OCI-LY7 (cell line): ENCODE data around the gene NPIPB8. TPM values are rescaled to one million over a fixed set of nuclear protein-coding genes. Genes with fewer than 3 reads are reported as not detected.
"Not testable (repeated sequence)": the region's sequence is repeated elsewhere in the genome, so short reads cannot be mapped to it uniquely, and the experiment has no call there.

Experiments used
- BruUV-seq: library from RNA; stranded (reverse); fragments of 400-500 nt; replicated peaks from 2 replicates; lab custom pipeline; 2021; lab: Mats Ljungman, UMichigan
- CTCF ChIA-PET: fragments of 300-600 bp; sonication (Branson Sonifier 250); formaldehyde crosslinking; loops from one replicate; lab custom pipeline; 2022; ENCODE audit warnings: antibody characterized with exemption; ENCODE audit not compliant: unreplicated experiment; lab: Charles Lee
- POLR2A ChIA-PET: fragments of 300-600 bp; sonication (Branson Sonifier 250); formaldehyde crosslinking; loops from one replicate; lab custom pipeline; 2022; ENCODE audit warnings: antibody characterized with exemption; lab: Charles Lee
- DNase-seq: peaks from one replicate; pipeline ENCODE4 v3.0.0-alpha.2; 2015; ENCODE audit warnings: low spot score
- H2AFZ ChIP-seq: fragments of 200-600 bp; sonication (generic), shearing (Covaris generic); 2 replicates; pipeline ENCODE4 v1.6.1; 2014; ENCODE audit warnings: mild to moderate bottlenecking, antibody characterized with exemption, low read length, moderate library complexity
- H3K27ac ChIP-seq: fragments of 200-600 bp; sonication (generic); 2 replicates; pipeline ENCODE4 v1.5.1; 2014; ENCODE audit warnings: mixed run types, low read depth, mild to moderate bottlenecking, moderate library complexity, low read length, inconsistent platforms; ENCODE audit not compliant: poor library complexity, severe bottlenecking
- H3K36me3 ChIP-seq: fragments of 200-600 bp; sonication (generic); 2 replicates; pipeline ENCODE4 v1.6.1; 2014; ENCODE audit warnings: mild to moderate bottlenecking, antibody characterized with exemption, low read length, moderate library complexity, mixed read lengths; ENCODE audit not compliant: insufficient read depth
- H3K4me1 ChIP-seq: fragments of 200-600 bp; sonication (generic); 2 replicates; pipeline ENCODE4 v1.5.1; 2014; ENCODE audit warnings: mild to moderate bottlenecking, low read length; ENCODE audit not compliant: insufficient read depth, poor library complexity, severe bottlenecking
- H3K4me2 ChIP-seq: fragments of 200-600 bp; sonication (generic); 2 replicates; pipeline ENCODE4 v1.6.1; 2014; ENCODE audit warnings: mild to moderate bottlenecking, low read length
- H3K4me3 ChIP-seq: fragments of 200-600 bp; sonication (generic); 2 replicates; pipeline ENCODE4 v1.5.1; 2014; ENCODE audit warnings: mild to moderate bottlenecking, low read depth, low read length; ENCODE audit not compliant: poor library complexity, severe bottlenecking
- H3K79me2 ChIP-seq: fragments of 200-600 bp; sonication (generic); 2 replicates; pipeline ENCODE4 v1.6.1; 2016; ENCODE audit warnings: low read depth, mild to moderate bottlenecking, low read length, moderate library complexity, mixed read lengths; ENCODE audit not compliant: insufficient read depth
- H3K9me2 ChIP-seq: fragments of 200-600 bp; sonication (generic); 2 replicates; pipeline ENCODE4 v1.6.1; 2016; ENCODE audit warnings: mild to moderate bottlenecking, low read length, mixed read lengths; ENCODE audit not compliant: insufficient read depth
- H3K9me3 ChIP-seq: fragments of 200-600 bp; sonication (generic); 2 replicates; pipeline ENCODE4 v1.6.1; 2014; ENCODE audit warnings: mild to moderate bottlenecking, mixed run types, low read length, mixed read lengths
- H4K20me1 ChIP-seq: fragments of 200-600 bp; sonication (generic); 2 replicates; pipeline ENCODE4 v1.6.1; 2014; ENCODE audit warnings: mild to moderate bottlenecking, antibody characterized with exemption, low read length, moderate library complexity, mixed read lengths; ENCODE audit not compliant: insufficient read depth
- CTCF ChIP-seq: fragments of 200-600 bp; sonication (generic); conservative IDR thresholded peaks from 2 replicates; pipeline ENCODE4 v1.5.1; 2014; ENCODE audit warnings: mild to moderate bottlenecking, antibody characterized with exemption, low read length, moderate library complexity, mixed read lengths
- EZH2phosphoT487 ChIP-seq: fragments of 200-600 bp; sonication (generic); IDR thresholded peaks from 2 replicates; pipeline ENCODE4 v1.6.1; 2018; ENCODE audit warnings: low read depth, borderline replicate concordance, mild to moderate bottlenecking, mixed run types, antibody characterized with exemption, low read length, moderate library complexity, mixed read lengths
- intact Hi-C: fragments of 100-400 bp; cut with micrococcal nuclease; formaldehyde crosslinking; loops from one replicate; pipeline ENCODE4 v1.10.0; 2022; ENCODE audit not compliant: unreplicated experiment
- total RNA-seq, 2 experiments: library from RNA; depleted of rRNA in 1 of 2; stranded (reverse); fragments of >200 nt in 1 of 2; shearing (Covaris generic) in 1 of 2; gene quantifications; 2 replicates each; pipeline ENCODE4 v1.2.3, GENCODE V29; 2014 to 2022

Gene NPIPB8
- total RNA-seq, 2 experiments from 2014 or later, result 0.50 to 1.6 TPM

DNA sequence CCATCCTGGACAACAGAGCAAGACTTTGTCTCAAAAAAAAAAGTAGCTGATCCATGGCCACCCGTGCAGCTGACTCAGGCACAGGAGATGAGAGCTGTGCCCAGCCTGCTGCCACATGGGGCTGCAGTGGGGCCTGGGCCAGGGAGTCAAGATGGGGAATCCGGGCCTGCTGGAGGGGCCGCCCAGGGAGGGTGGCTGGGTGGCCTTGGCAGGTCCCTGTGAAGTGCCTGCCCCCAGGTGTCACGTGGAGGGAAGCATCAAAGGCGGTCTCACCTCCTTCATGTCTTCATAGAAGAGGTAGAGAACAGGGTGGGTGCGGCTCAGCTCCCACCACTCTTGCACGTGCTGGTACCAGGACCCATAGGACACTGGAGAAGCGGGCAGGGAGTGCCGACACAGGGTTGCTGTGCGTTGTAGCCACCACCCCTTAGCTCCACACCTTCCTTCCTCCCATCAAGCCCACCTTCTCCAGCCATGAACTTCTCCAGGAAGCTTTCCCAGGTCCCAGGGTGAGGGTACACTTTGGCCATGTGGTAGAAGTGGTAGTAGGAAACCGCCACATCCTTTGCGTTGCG is 44.8 kb upstream of the NPIPB8 start:
- Histone ChIP-seq H3K4me2 (no peak overlapping the region), H3K36me3 (peaks cover 35% of the 10 kb centered on the region), H3K27ac (no peak overlapping the region), H3K9me3 (no peaks in the 10 kb centered on the region), H2AFZ (no peak overlapping the region), H3K9me2 (no peaks in the 10 kb centered on the region), H3K79me2 (no peaks in the 10 kb centered on the region), H3K4me1 (peaks cover 15% of the 10 kb centered on the region), H4K20me1 (no peaks in the 10 kb centered on the region), H3K4me3 (no peak overlapping the region)
- no peak for DNase-seq
- ChIA-PET POLR2A (no interaction called here), CTCF (no interaction called here)
- BruUV-seq, result no TSS peak
- intact Hi-C loops, result no loop called here
- TF ChIP-seq CTCF (no peak), EZH2phosphoT487 (no peak)

DNA sequence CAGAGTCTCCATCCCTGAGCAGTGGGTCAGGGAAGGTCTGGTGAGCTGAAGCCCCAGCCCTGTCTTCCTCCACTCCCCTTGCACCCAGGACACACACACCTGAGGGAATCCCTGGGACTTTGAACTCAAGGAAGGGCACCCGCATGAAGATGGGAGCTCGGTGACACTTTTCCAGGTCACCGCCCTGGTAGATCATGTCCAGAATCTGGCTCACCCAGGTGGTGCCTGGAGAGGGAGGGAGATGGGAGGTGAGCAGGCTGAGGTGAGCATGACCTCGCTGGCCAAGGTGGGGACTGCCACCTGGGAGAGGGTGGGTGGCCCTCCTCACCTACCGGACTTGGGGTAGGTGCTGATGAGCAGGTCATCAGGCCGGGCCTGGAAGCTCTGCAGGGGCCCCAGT is 42.4 kb upstream of the NPIPB8 start:
- Histone ChIP-seq H3K4me1 (peaks cover 17% of the 10 kb centered on the region), H3K36me3 (peaks cover 15% of the 10 kb centered on the region)
- CTCF ChIA-PET, H3K4me3 ChIP-seq, H3K9me2 ChIP-seq, intact Hi-C loops, DNase-seq, H4K20me1 ChIP-seq, H3K4me2 ChIP-seq, H3K27ac ChIP-seq, H2AFZ ChIP-seq, BruUV-seq, H3K9me3 ChIP-seq, POLR2A ChIA-PET, H3K79me2 ChIP-seq: not testable (repeated sequence)

DNA sequence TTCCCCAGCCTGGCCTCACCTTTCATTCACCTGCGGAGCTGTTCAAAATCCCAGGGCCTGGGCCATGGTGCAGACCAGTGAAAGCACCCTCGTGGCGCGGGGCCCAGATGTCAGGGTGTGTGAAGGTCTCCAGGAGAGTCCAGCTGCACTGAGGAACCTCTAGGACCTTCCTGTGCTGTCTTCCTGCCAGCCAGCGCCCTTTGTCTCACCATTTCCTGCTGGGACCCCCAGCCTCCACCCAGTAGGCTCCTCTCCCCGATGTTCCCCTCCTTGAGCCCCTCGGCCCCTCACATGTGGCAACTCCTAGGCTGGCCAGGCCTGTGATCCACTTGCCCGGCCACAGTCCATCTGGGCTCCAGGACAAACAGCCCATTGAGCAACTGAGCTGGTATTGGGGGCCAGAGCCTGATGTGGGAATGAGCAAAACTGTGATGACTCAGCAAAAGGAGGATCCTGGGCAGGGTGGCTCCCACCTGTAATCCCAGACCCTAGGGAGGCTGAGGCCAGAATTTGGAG is 41.7 kb upstream of the NPIPB8 start:
- H3K27ac ChIP-seq, result no peak overlapping the region
- CTCF ChIA-PET, result no interaction called here

More for the DNA sequence above, 41.7 kb upstream of the NPIPB8 start:
- Histone ChIP-seq H3K4me3 (no peak overlapping the region), H4K20me1 (no peaks in the 10 kb centered on the region), H3K79me2 (no peaks in the 10 kb centered on the region), H3K9me3 (no peaks in the 10 kb centered on the region), H3K4me2 (no peak overlapping the region), H3K36me3 (peaks cover 8% of the 10 kb centered on the region; the same call in 1 of the 2 replicates), H2AFZ (no peak overlapping the region), H3K4me1 (peaks cover 17% of the 10 kb centered on the region), H3K9me2 (no peaks in the 10 kb centered on the region)
- intact Hi-C loops, result no loop called here
- no peak for DNase-seq
- POLR2A ChIA-PET, result interaction anchor here (0.6 kb wide), 1 partner anchor 20 kb away, joined by 3 read pairs; no protein-coding TSS in a partner anchor
- BruUV-seq, result no TSS peak
- TF ChIP-seq CTCF (no peak), EZH2phosphoT487 (no peak)
